HG02571 (cell line): Measurements from ENCODE around the gene VANGL2.
A peak's percentile ranks its signal among the peaks of the same experiment; 100 is the strongest.
"Not testable (repeated sequence)": the region's sequence is repeated elsewhere in the genome, so short reads cannot be mapped to it uniquely, and the experiment has no call there.

ENCODE experiments used
- ATAC-seq: cut with Tn5 transposase; IDR thresholded peaks from one replicate; pipeline ENCODE4 v1.9.1; 2021; ENCODE audit warnings: mild to moderate bottlenecking, moderate library complexity; ENCODE audit not compliant: unreplicated experiment

The VANGL2 gene

GRCh38 chr1:160369087-160369486 lies 31.3 kb upstream of the VANGL2 start:
- no peak for ATAC-seq

GRCh38 chr1:160370561-160371345 lies 29.6 kb upstream of the VANGL2 start:
- ATAC-seq: no peak

GRCh38 chr1:160371346-160371631 lies 29.1 kb upstream of the VANGL2 start:
- ATAC-seq: no peak

GRCh38 chr1:160371756-160372155 lies 28.6 kb upstream of the VANGL2 start:
- ATAC-seq: no peak

- no peak for ATAC-seq
Observed at GRCh38 chr1:160373696-160374095, 26.7 kb upstream of the VANGL2 start.

- ATAC-seq: no peak
Observed at GRCh38 chr1:160374306-160375110, 25.9 kb upstream of the VANGL2 start.

GRCh38 chr1:160375788-160376524 lies 24.4 kb upstream of the VANGL2 start:
- ATAC-seq: no peak

GRCh38 chr1:160376525-160377131 lies 23.7 kb upstream of the VANGL2 start:
- ATAC-seq: peak; percentile 60

- ATAC-seq: no peak
Observed at GRCh38 chr1:160377585-160378206, 22.7 kb upstream of the VANGL2 start.

- not testable (repeated sequence) for ATAC-seq
Observed at GRCh38 chr1:160384812-160385211, 15.6 kb upstream of the VANGL2 start.

GRCh38 chr1:160388406-160388805 lies 12.0 kb upstream of the VANGL2 start:
- ATAC-seq: not testable (repeated sequence)

GRCh38 chr1:160394673-160395072 lies 5.7 kb upstream of the VANGL2 start:
- no peak for ATAC-seq

GRCh38 chr1:160397651-160398050 lies 2.7 kb upstream of the VANGL2 start:
- no peak for ATAC-seq

- ATAC-seq: no peak
Observed at GRCh38 chr1:160398823-160399222, 1.5 kb upstream of the VANGL2 start.

GRCh38 chr1:160399544-160400222 lies 681 bp upstream of the VANGL2 start:
- ATAC-seq: no peak

GRCh38 chr1:160400646-160401486 lies 502 bp downstream of the VANGL2 start:
- ATAC-seq: no peak

- no peak for ATAC-seq
Observed at GRCh38 chr1:160401487-160401805, 1.1 kb downstream of the VANGL2 start.

GRCh38 chr1:160402001-160402795 lies 1.8 kb downstream of the VANGL2 start:
- ATAC-seq: no peak

- no peak for ATAC-seq
Observed at GRCh38 chr1:160403244-160403643, 2.9 kb downstream of the VANGL2 start.
